KOPT-K1 (cell line): ENCODE data around the gene KMT2E.

Experiments
- H3K27ac ChIP-seq: fragments of 200-600 bp; sonication (generic); 2 replicates; pipeline ENCODE4 v1.5.1; 2016; ENCODE audit warnings: antibody characterized with exemption, mild to moderate bottlenecking, low read depth, low read length; ENCODE audit not compliant: poor library complexity, severe bottlenecking
- H3K36me3 ChIP-seq: fragments of 200-600 bp; sonication (generic); 2 replicates; pipeline ENCODE4 v1.5.1; 2017; ENCODE audit warnings: antibody characterized with exemption, mild to moderate bottlenecking, low read length, moderate library complexity; ENCODE audit not compliant: insufficient read depth
- H3K9me3 ChIP-seq: fragments of 200-600 bp; sonication (generic); 2 replicates; pipeline ENCODE4 v1.5.1; 2017; ENCODE audit warnings: antibody characterized with exemption, low read length, mild to moderate bottlenecking; ENCODE audit not compliant: insufficient read depth, poor library complexity, severe bottlenecking

KMT2E gene

GRCh38 chr7:105130048-105130447 is 116.0 kb downstream of the KMT2E start:
- Histone ChIP-seq H3K36me3 (peaks cover 91% of the 10 kb centered on the region), H3K27ac (no peak overlapping the region), H3K9me3 (no peaks in the 10 kb centered on the region)

GRCh38 chr7:105130580-105130979 is 116.6 kb downstream of the KMT2E start:
- H3K27ac ChIP-seq = no peak overlapping the region
- peaks cover 91% of the 10 kb centered on the region for H3K36me3 ChIP-seq
- H3K9me3 ChIP-seq = no peaks in the 10 kb centered on the region

GRCh38 chr7:105131033-105131656 is 117.1 kb downstream of the KMT2E start:
- no peak overlapping the region for H3K27ac ChIP-seq

GRCh38 chr7:105131890-105132289 is 117.9 kb downstream of the KMT2E start:
- no peaks in the 10 kb centered on the region for H3K9me3 ChIP-seq
- no peak overlapping the region for H3K27ac ChIP-seq
- peaks cover 91% of the 10 kb centered on the region for H3K36me3 ChIP-seq

More at GRCh38 chr7:105131033-105131656, 117.1 kb downstream of the KMT2E start:
- peaks cover 91% of the 10 kb centered on the region for H3K36me3 ChIP-seq
- H3K9me3 ChIP-seq = no peaks in the 10 kb centered on the region

- Histone ChIP-seq H3K36me3 (peaks cover 94% of the 10 kb centered on the region), H3K9me3 (no peaks in the 10 kb centered on the region), H3K27ac (no peak overlapping the region)
Observed at GRCh38 chr7:105132335-105132734, 118.3 kb downstream of the KMT2E start.

GRCh38 chr7:105132835-105133234 is 118.8 kb downstream of the KMT2E start:
- Histone ChIP-seq H3K36me3 (peaks cover 99% of the 10 kb centered on the region), H3K9me3 (no peaks in the 10 kb centered on the region), H3K27ac (no peak overlapping the region)

- no peak overlapping the region for H3K27ac ChIP-seq
Observed at GRCh38 chr7:105133358-105133757, 119.4 kb downstream of the KMT2E start.

GRCh38 chr7:105133986-105134655 is 120.1 kb downstream of the KMT2E start:
- H3K27ac ChIP-seq = no peak overlapping the region
- no peaks in the 10 kb centered on the region for H3K9me3 ChIP-seq
- H3K36me3 ChIP-seq = peaks cover 100% of the 10 kb centered on the region

More at GRCh38 chr7:105133358-105133757, 119.4 kb downstream of the KMT2E start:
- Histone ChIP-seq H3K36me3 (peaks cover 100% of the 10 kb centered on the region), H3K9me3 (no peaks in the 10 kb centered on the region)

- no peak overlapping the region for H3K27ac ChIP-seq
Observed at GRCh38 chr7:105136221-105136620, 122.2 kb downstream of the KMT2E start.

GRCh38 chr7:105137898-105138297 is 123.9 kb downstream of the KMT2E start:
- Histone ChIP-seq H3K27ac (no peak overlapping the region), H3K9me3 (no peaks in the 10 kb centered on the region), H3K36me3 (peaks cover 97% of the 10 kb centered on the region)

More at GRCh38 chr7:105136221-105136620, 122.2 kb downstream of the KMT2E start:
- peaks cover 97% of the 10 kb centered on the region for H3K36me3 ChIP-seq
- H3K9me3 ChIP-seq = no peaks in the 10 kb centered on the region

- peaks cover 97% of the 10 kb centered on the region for H3K36me3 ChIP-seq
- no peaks in the 10 kb centered on the region for H3K9me3 ChIP-seq
- H3K27ac ChIP-seq = no peak overlapping the region
Observed at GRCh38 chr7:105139381-105139780, 125.4 kb downstream of the KMT2E start.

- H3K9me3 ChIP-seq = no peaks in the 10 kb centered on the region
- H3K27ac ChIP-seq = no peak overlapping the region
- peaks cover 97% of the 10 kb centered on the region for H3K36me3 ChIP-seq
Observed at GRCh38 chr7:105141068-105141467, 127.1 kb downstream of the KMT2E start.

GRCh38 chr7:105149827-105150226 is 135.8 kb downstream of the KMT2E start:
- no peaks in the 10 kb centered on the region for H3K9me3 ChIP-seq
- H3K27ac ChIP-seq = no peak overlapping the region
- H3K36me3 ChIP-seq = peaks cover 63% of the 10 kb centered on the region

GRCh38 chr7:105151152-105151551 is 137.1 kb downstream of the KMT2E start:
- Histone ChIP-seq H3K9me3 (no peaks in the 10 kb centered on the region), H3K27ac (no peak overlapping the region), H3K36me3 (peaks cover 63% of the 10 kb centered on the region)

- peak overlapping the region; percentile 40 for H3K27ac ChIP-seq
- H3K36me3 ChIP-seq = peaks cover 69% of the 10 kb centered on the region
- no peaks in the 10 kb centered on the region for H3K9me3 ChIP-seq
Observed at GRCh38 chr7:105153531-105153930, 139.5 kb downstream of the KMT2E start.

GRCh38 chr7:105154084-105154483 is 140.1 kb downstream of the KMT2E start:
- peak overlapping the region; percentile 40 for H3K27ac ChIP-seq
- H3K9me3 ChIP-seq = no peaks in the 10 kb centered on the region
- H3K36me3 ChIP-seq = peaks cover 73% of the 10 kb centered on the region
